Liver (tissue), 9 donors: ENCODE results near the gene RFX4. TPM values are rescaled to one million over a fixed set of nuclear protein-coding genes. Genes with fewer than 3 reads are reported as not detected.

Source experiments
- DNase-seq: peaks from one replicate; pipeline ENCODE4 v3.0.0-alpha.2; 2017; ENCODE audit warnings: low spot score
- H3K27ac ChIP-seq, 2 donors: one replicate each; pipeline ENCODE4 v1.7.0; 2013; ENCODE audit warnings: inconsistent platforms in 2 of 2, low read length in 2 of 2, control low read depth in 1 of 2, low read depth in 1 of 2, mild to moderate bottlenecking in 1 of 2
- H3K27me3 ChIP-seq, 4 donors: one replicate each; pipeline versions ENCODE4 v1.6.1 to v1.7.0; 2013; ENCODE audit warnings: low read length in 3 of 4, inconsistent platforms in 1 of 4, mild to moderate bottlenecking in 1 of 4, moderate library complexity in 1 of 4; ENCODE audit not compliant: control insufficient read depth in 4 of 4, insufficient read depth in 4 of 4
- H3K36me3 ChIP-seq, 4 donors: one replicate each; pipeline versions ENCODE4 v1.6.1 to v1.7.0; 2013; ENCODE audit warnings: low read length in 3 of 4, mild to moderate bottlenecking in 3 of 4, low read depth in 1 of 4, moderate library complexity in 1 of 4; ENCODE audit not compliant: control insufficient read depth in 4 of 4, insufficient read depth in 3 of 4
- H3K4me1 ChIP-seq, 4 donors: one replicate each; pipeline versions ENCODE4 v1.6.1 to v1.7.0; 2013; ENCODE audit warnings: low read length in 3 of 4, mild to moderate bottlenecking in 3 of 4, moderate library complexity in 1 of 4; ENCODE audit not compliant: control insufficient read depth in 4 of 4, insufficient read depth in 4 of 4
- H3K4me3 ChIP-seq, 3 donors: one replicate each; pipeline versions ENCODE4 v1.6.1 to v1.7.0; 2013; ENCODE audit warnings: low read length in 3 of 3, control low read depth in 1 of 3, low read depth in 1 of 3, mild to moderate bottlenecking in 1 of 3
- H3K9ac ChIP-seq, 2 donors: one replicate each; pipeline ENCODE4 v1.7.0; 2013; ENCODE audit warnings: low read length in 2 of 2, mild to moderate bottlenecking in 2 of 2, moderate library complexity in 2 of 2, control low read depth in 1 of 2, low read depth in 1 of 2
- H3K9me3 ChIP-seq, 4 donors: one replicate each; pipeline versions ENCODE4 v1.6.1 to v1.7.0; 2013; ENCODE audit warnings: low read length in 3 of 4; ENCODE audit not compliant: control insufficient read depth in 4 of 4
- ATF3 ChIP-seq: IDR thresholded peaks from 2 replicates; pipeline ENCODE4 v1.6.1; 2016; ENCODE audit warnings: antibody characterized with exemption
- EGR1 ChIP-seq, 2 donors: IDR thresholded peaks; 2 replicates each; pipeline ENCODE4 v1.6.1; 2016 to 2018; ENCODE audit warnings: antibody characterized with exemption in 2 of 2, low read depth in 2 of 2
- FOXA1 ChIP-seq: IDR thresholded peaks from 2 replicates; pipeline ENCODE4 v1.6.1; 2016; ENCODE audit warnings: antibody characterized with exemption
- FOXA2 ChIP-seq: IDR thresholded peaks from 2 replicates; pipeline ENCODE4 v1.6.1; 2016; ENCODE audit warnings: antibody characterized with exemption
- GABPA ChIP-seq, 2 donors: IDR thresholded peaks in 1 of 2; conservative IDR thresholded peaks in 1 of 2; 2 replicates each; pipeline ENCODE4 v1.6.1; 2016; ENCODE audit warnings: antibody characterized with exemption in 2 of 2, mild to moderate bottlenecking in 1 of 2, moderate library complexity in 1 of 2
- HNF4G ChIP-seq: IDR thresholded peaks from 2 replicates; pipeline ENCODE4 v1.6.1; 2016; ENCODE audit warnings: antibody characterized with exemption
- JUND ChIP-seq, 2 donors: IDR thresholded peaks; 2 replicates each; pipeline ENCODE4 v1.6.1; 2016; ENCODE audit warnings: antibody characterized with exemption in 2 of 2
- RAD21 ChIP-seq, 2 donors: IDR thresholded peaks; 2 replicates each; pipeline ENCODE4 v1.6.1; 2016; ENCODE audit warnings: antibody characterized with exemption in 2 of 2, mild to moderate bottlenecking in 2 of 2
- RXRA ChIP-seq, 2 donors: IDR thresholded peaks; 2 replicates each; pipeline ENCODE4 v1.6.1; 2017 to 2018; ENCODE audit warnings: antibody characterized with exemption in 2 of 2, mild to moderate bottlenecking in 1 of 2
- SP1 ChIP-seq: IDR thresholded peaks from 2 replicates; pipeline ENCODE4 v1.6.1; 2018; ENCODE audit warnings: antibody characterized with exemption, mild to moderate bottlenecking
- TAF1 ChIP-seq: conservative IDR thresholded peaks from 2 replicates; pipeline ENCODE4 v1.6.1; 2016; ENCODE audit warnings: antibody characterized with exemption, mild to moderate bottlenecking
- ZBTB33 ChIP-seq: IDR thresholded peaks from 2 replicates; pipeline ENCODE4 v1.6.1; 2016; ENCODE audit warnings: antibody characterized with exemption
- WGBS: extraction: QIAGEN DNeasy Blood & Tissue Kit; methylation state at CpG from one replicate; pipeline ENCODE4 v1.1.7; 2013; 5-methylcytosine and 5-hydroxymethylcytosine counted together
- polyA plus RNA-seq, 2 donors: library from polyadenylated mRNA; stranded (reverse) in 1 of 2; unstranded in 1 of 2; fragments of 200-250 nt in 1 of 2; fragments of >200 nt in 1 of 2; fragmentation: Nextera tagmentation in 1 of 2; extraction: Ambion mirVana in 1 of 2; gene quantifications; one replicate each; pipeline versions ENCODE4 v1.2.1 to v1.2.3, GENCODE V29; 2013 to 2015
- total RNA-seq, 2 donors: library from RNA; depleted of rRNA; stranded (reverse); fragments of >200 nt; gene quantifications; one replicate each; pipeline ENCODE4 v1.2.3, GENCODE V29; 2014
- TF ChIP-seq, protein P1 (sequence below): IDR thresholded peaks from 2 replicates; pipeline ENCODE4 v1.6.1; 2016; ENCODE audit warnings: antibody characterized with exemption
- TF ChIP-seq, protein P2 (sequence below): fragments of 150-350 bp; IDR thresholded peaks from 2 replicates; pipeline ENCODE4 v1.5.1; 2017; ENCODE audit warnings: improper control_type of control experiment, low read depth, low read length; ENCODE audit not compliant: missing input control
- donor health status: healthy.
- donor health status: healthy.
- donor health status: healthy.
- donor health status: healthy.
- donor health status: healthy.

Gene RFX4
- total and polyA plus RNA-seq, 4 donors = not detected

DNA sequence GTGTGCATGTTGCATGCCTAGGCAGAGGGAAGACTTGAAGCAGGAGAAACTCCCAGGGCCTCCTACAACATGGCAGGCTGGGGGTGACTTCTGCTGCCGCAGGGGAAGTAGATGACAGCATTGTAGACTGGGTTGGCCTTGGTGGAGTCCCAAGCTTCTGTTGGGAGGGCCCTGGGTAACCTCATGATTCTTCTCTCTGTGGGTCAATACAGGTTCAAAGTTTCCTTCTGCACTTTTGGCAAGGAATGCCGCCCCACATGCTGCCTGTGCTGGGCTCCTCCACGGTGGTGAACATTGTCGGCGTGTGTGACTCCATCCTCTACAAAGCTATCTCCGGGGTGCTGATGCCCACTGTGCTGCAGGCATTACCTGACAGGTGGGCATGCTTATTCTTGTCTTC is 113.3 kb downstream of the RFX4 start:
- Histone ChIP-seq H3K36me3 (no peaks in the 10 kb centered on the region), H3K9me3 (peaks cover 0 to 1% (median 0%) of the 10 kb centered on the region in 4 donors), H3K27me3 (no peaks in the 10 kb centered on the region), H3K4me1 (no peaks in the 10 kb centered on the region), H3K27ac (no peak overlapping the region), H3K4me3 (no peak overlapping the region), H3K9ac (no peak overlapping the region)
- no peak for DNase-seq
- WGBS = 63% methylated on average over 6 of the region's 6 CpGs
- TF ChIP-seq FOXA1 (no peak), SP1 (no peak), FOXA2 (no peak), GABPA (IDR thresholded peaks at IDR 0.05 in 1 of 2, conservative IDR thresholded peaks at IDR 0.05 in 1 of 2) (no peak), TAF1 (no peak), ZBTB33 (no peak)

GRCh38 chr12:106696681-106697417 is 114.0 kb downstream of the RFX4 start:
- TF ChIP-seq, protein P1, sequence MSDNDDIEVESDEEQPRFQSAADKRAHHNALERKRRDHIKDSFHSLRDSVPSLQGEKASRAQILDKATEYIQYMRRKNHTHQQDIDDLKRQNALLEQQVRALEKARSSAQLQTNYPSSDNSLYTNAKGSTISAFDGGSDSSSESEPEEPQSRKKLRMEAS = no peak
- TF ChIP-seq RAD21 (IDR thresholded peaks at IDR 0.05) = no peak
- TF ChIP-seq RXRA (IDR thresholded peaks at IDR 0.05) = no peak
- TF ChIP-seq, protein P2, sequence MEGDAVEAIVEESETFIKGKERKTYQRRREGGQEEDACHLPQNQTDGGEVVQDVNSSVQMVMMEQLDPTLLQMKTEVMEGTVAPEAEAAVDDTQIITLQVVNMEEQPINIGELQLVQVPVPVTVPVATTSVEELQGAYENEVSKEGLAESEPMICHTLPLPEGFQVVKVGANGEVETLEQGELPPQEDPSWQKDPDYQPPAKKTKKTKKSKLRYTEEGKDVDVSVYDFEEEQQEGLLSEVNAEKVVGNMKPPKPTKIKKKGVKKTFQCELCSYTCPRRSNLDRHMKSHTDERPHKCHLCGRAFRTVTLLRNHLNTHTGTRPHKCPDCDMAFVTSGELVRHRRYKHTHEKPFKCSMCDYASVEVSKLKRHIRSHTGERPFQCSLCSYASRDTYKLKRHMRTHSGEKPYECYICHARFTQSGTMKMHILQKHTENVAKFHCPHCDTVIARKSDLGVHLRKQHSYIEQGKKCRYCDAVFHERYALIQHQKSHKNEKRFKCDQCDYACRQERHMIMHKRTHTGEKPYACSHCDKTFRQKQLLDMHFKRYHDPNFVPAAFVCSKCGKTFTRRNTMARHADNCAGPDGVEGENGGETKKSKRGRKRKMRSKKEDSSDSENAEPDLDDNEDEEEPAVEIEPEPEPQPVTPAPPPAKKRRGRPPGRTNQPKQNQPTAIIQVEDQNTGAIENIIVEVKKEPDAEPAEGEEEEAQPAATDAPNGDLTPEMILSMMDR = no peak
- TF ChIP-seq JUND (IDR thresholded peaks at IDR 0.05) = no peak
- no peak for TF ChIP-seq GABPA (IDR thresholded peaks at IDR 0.05 in 1 of 2, conservative IDR thresholded peaks at IDR 0.05 in 1 of 2)
- no peak for TF ChIP-seq TAF1
- TF ChIP-seq HNF4G = no peak
- no peak for TF ChIP-seq FOXA2
- no peak for TF ChIP-seq ATF3
- TF ChIP-seq EGR1 (IDR thresholded peaks at IDR 0.05; ENCODE audit: low read depth in 2 of 2) = no peak
- TF ChIP-seq ZBTB33 = no peak
- no peak for TF ChIP-seq SP1
- no peak for TF ChIP-seq FOXA1
- WGBS = 89% methylated on average over 4 of the region's 4 CpGs
- no peaks in the 10 kb centered on the region for H3K36me3 ChIP-seq
- H3K9ac ChIP-seq = no peak overlapping the region
- H3K27ac ChIP-seq = no peak overlapping the region
- peaks cover 0 to 3% (median 0%) of the 10 kb centered on the region in 4 donors for H3K9me3 ChIP-seq
- no peaks in the 10 kb centered on the region for H3K27me3 ChIP-seq
- H3K4me3 ChIP-seq = no peak overlapping the region
- DNase-seq = no peak
- no peaks in the 10 kb centered on the region for H3K4me1 ChIP-seq
